ENCODE data around the gene CFAP221.

DNA sequence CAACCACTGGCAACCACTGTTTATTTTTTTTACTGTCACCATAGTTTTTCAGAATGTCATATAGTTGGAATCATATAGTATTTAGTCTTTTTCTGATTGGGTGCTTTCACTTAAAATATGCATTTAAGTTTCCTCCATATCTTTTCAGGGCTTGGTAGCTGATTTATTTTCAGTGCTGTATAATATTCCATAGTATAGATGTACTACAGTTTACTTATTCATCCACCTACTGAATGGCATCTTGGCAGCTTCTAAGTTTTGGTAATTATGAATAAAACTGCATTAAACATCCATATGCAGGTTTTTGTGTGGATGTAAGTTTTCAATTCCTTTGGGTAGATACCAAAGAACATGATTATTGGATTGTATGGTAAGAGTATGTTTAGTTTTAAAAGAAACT, 23.0 kb downstream of the CFAP221 start:
- TF ChIP-seq, protein P1, sequence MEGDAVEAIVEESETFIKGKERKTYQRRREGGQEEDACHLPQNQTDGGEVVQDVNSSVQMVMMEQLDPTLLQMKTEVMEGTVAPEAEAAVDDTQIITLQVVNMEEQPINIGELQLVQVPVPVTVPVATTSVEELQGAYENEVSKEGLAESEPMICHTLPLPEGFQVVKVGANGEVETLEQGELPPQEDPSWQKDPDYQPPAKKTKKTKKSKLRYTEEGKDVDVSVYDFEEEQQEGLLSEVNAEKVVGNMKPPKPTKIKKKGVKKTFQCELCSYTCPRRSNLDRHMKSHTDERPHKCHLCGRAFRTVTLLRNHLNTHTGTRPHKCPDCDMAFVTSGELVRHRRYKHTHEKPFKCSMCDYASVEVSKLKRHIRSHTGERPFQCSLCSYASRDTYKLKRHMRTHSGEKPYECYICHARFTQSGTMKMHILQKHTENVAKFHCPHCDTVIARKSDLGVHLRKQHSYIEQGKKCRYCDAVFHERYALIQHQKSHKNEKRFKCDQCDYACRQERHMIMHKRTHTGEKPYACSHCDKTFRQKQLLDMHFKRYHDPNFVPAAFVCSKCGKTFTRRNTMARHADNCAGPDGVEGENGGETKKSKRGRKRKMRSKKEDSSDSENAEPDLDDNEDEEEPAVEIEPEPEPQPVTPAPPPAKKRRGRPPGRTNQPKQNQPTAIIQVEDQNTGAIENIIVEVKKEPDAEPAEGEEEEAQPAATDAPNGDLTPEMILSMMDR (IDR thresholded peaks at IDR 0.05; ENCODE audit: extremely low read depth in 1 of 2, insufficient read depth in 1 of 2, low read depth in 1 of 2, low read length in 2 of 2), result no peak
- TF ChIP-seq POLR2A (IDR thresholded peaks at IDR 0.05; ENCODE audit: low read depth, low read length) (no peak), POLR2AphosphoS5 (IDR thresholded peaks at IDR 0.05; ENCODE audit: insufficient read depth, low read depth, low read length) (no peak), FOS (IDR thresholded peaks at IDR 0.05; ENCODE audit: borderline replicate concordance, insufficient read depth, low read length) (no peak), EZH2 (IDR thresholded peaks at IDR 0.05; ENCODE audit: borderline replicate concordance, low read depth, low read length, severe bottlenecking) (no peak)
- TF ChIP-seq, protein P2, sequence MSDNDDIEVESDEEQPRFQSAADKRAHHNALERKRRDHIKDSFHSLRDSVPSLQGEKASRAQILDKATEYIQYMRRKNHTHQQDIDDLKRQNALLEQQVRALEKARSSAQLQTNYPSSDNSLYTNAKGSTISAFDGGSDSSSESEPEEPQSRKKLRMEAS (IDR thresholded peaks at IDR 0.05; ENCODE audit: insufficient read depth, insufficient read length), result no peak

Measured in endothelial cell of umbilical vein (primary cell).